ENCODE data around the gene SOX10.

Gene SOX10

GRCh38 chr22:38016182-38017151 is 32.1 kb upstream of the SOX10 start:
- no peak for FAIRE-seq

- FAIRE-seq: no peak
These were observed 29.7 kb upstream of the SOX10 start for GRCh38 chr22:38014083-38014482.

- FAIRE-seq: no peak
These were observed 28.3 kb upstream of the SOX10 start for GRCh38 chr22:38012604-38013072.

- FAIRE-seq: no peak
These were observed 24.8 kb upstream of the SOX10 start for GRCh38 chr22:38009000-38009806.

GRCh38 chr22:38007330-38007902 is 23.1 kb upstream of the SOX10 start:
- FAIRE-seq: no peak

GRCh38 chr22:38006906-38007305 is 22.6 kb upstream of the SOX10 start:
- no peak for FAIRE-seq

- no peak for FAIRE-seq
These were observed 21.6 kb upstream of the SOX10 start for GRCh38 chr22:38005943-38006342.

- no peak for FAIRE-seq
These were observed 15.4 kb upstream of the SOX10 start for GRCh38 chr22:37999640-38000272.

GRCh38 chr22:37999236-37999635 is 14.9 kb upstream of the SOX10 start:
- no peak for FAIRE-seq

- no peak for FAIRE-seq
These were observed 14.2 kb upstream of the SOX10 start for GRCh38 chr22:37998543-37998942.

GRCh38 chr22:37996515-37997246 is 12.3 kb upstream of the SOX10 start:
- FAIRE-seq: no peak

- no peak for FAIRE-seq
These were observed 11.7 kb upstream of the SOX10 start for GRCh38 chr22:37996079-37996478.

GRCh38 chr22:37995460-37995859 is 11.1 kb upstream of the SOX10 start:
- no peak for FAIRE-seq

- FAIRE-seq: no peak
These were observed 10.6 kb upstream of the SOX10 start for GRCh38 chr22:37994982-37995381.

GRCh38 chr22:37994049-37994448 is 9.7 kb upstream of the SOX10 start:
- no peak for FAIRE-seq

- FAIRE-seq: no peak
These were observed 7.5 kb upstream of the SOX10 start for GRCh38 chr22:37991731-37992442.

GRCh38 chr22:37990862-37991261 is 6.5 kb upstream of the SOX10 start:
- no peak for FAIRE-seq

- no peak for FAIRE-seq
These were observed 5.9 kb upstream of the SOX10 start for GRCh38 chr22:37990301-37990700.

GRCh38 chr22:37989146-37990045 is 5.0 kb upstream of the SOX10 start:
- no peak for FAIRE-seq

GRCh38 chr22:37986371-37986770 is 2.0 kb upstream of the SOX10 start:
- FAIRE-seq: no peak

All from G401.6 (cell line).